Measurements from ENCODE around the gene BORCS6.

GRCh38 chr17:8176197-8176940 is 13.6 kb downstream of the BORCS6 start, which contains the start of gene TMEM107:
- TF ChIP-seq MAX (CRISPR knock-in tag; IDR thresholded peaks at IDR 0.05): no peak
- no peak for TF ChIP-seq CEBPB (tag; IDR thresholded peaks at IDR 0.05)
- peak; percentile 74 for TF ChIP-seq KDM5B (IDR thresholded peaks at IDR 0.05; ENCODE audit: insufficient replicate concordance, low read depth, low read length)
- TF ChIP-seq GTF2F1 (IDR thresholded peaks at IDR 0.05; ENCODE audit: low read depth, low read length): no peak
- TF ChIP-seq FOXM1 (IDR thresholded peaks at IDR 0.05; ENCODE audit: low read depth): no peak
- TF ChIP-seq FOXM1 (CRISPR knock-in tag; IDR thresholded peaks at IDR 0.05; ENCODE audit: low read depth): no peak
- no peak for TF ChIP-seq POLR2H (tag; IDR thresholded peaks at IDR 0.05; ENCODE audit: low read depth)
